Adrenal gland (tissue), 5 donors: Measurements from ENCODE around the gene MYH11.

Source experiments
- POLR2A ChIP-seq, 2 donors: fragments of 450-650 bp; IDR thresholded peaks; one replicate each; pipeline ENCODE4 v1.6.1; 2017; ENCODE audit warnings: antibody characterized with exemption in 2 of 2, mild to moderate bottlenecking in 2 of 2, moderate library complexity in 1 of 2
- TF ChIP-seq, protein P1 (sequence below), 6 experiments: fragments of 450-650 bp in 4 of 6; fragments of 200-600 bp in 2 of 6; sonication (generic) in 1 of 6; IDR thresholded peaks; 1 replicate in 5 of 6; 2 replicates in 1 of 6; pipeline versions ENCODE4 v1.5.1 to v1.8.0; 2016 to 2021; ENCODE audit warnings: antibody characterized with exemption in 6 of 6, mild to moderate bottlenecking in 2 of 6, moderate library complexity in 1 of 6
- donor health status: DM: no; HTN: no; CAD: no.

DNA sequence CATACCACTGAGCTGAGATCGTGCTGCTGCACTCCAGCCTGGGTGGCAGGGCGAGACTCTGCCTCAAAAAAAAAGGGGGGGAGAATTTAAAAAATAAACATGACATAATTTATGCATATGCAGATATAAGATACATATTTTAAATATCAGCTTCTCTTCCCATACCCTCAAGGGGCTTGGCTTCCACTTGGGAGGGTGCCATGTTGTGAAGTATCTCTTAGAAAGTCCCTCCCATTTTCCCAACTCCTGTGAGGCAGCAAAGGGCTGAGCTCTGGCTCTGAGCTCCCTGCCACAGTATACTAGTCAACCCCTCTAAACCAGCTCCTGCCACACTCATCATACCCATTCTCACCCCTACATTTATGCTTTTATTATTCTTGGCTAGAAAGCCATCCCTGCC, 39.4 kb downstream of the MYH11 start:
- TF ChIP-seq, protein P1, sequence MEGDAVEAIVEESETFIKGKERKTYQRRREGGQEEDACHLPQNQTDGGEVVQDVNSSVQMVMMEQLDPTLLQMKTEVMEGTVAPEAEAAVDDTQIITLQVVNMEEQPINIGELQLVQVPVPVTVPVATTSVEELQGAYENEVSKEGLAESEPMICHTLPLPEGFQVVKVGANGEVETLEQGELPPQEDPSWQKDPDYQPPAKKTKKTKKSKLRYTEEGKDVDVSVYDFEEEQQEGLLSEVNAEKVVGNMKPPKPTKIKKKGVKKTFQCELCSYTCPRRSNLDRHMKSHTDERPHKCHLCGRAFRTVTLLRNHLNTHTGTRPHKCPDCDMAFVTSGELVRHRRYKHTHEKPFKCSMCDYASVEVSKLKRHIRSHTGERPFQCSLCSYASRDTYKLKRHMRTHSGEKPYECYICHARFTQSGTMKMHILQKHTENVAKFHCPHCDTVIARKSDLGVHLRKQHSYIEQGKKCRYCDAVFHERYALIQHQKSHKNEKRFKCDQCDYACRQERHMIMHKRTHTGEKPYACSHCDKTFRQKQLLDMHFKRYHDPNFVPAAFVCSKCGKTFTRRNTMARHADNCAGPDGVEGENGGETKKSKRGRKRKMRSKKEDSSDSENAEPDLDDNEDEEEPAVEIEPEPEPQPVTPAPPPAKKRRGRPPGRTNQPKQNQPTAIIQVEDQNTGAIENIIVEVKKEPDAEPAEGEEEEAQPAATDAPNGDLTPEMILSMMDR (IDR thresholded peaks at IDR 0.05): no peak
- no peak for TF ChIP-seq POLR2A (IDR thresholded peaks at IDR 0.05)
